Skin of body (tissue), 2 donors: Measurements from ENCODE around the gene VIPR2. TPM values are rescaled to one million over a fixed set of nuclear protein-coding genes. Genes with fewer than 3 reads are reported as not detected.

Source experiments
- DNase-seq: peaks from one replicate; lab custom pipeline; 2025; lab: John Stamatoyannopoulos, UW
- total RNA-seq: library from RNA; depleted of rRNA; stranded (reverse); fragments of >200 nt; gene quantifications from one replicate; pipeline ENCODE4 v1.2.3, GENCODE V29; 2014

Gene VIPR2
- total RNA-seq, 1 donor from 2014 or later = 0.99 TPM

DNA sequence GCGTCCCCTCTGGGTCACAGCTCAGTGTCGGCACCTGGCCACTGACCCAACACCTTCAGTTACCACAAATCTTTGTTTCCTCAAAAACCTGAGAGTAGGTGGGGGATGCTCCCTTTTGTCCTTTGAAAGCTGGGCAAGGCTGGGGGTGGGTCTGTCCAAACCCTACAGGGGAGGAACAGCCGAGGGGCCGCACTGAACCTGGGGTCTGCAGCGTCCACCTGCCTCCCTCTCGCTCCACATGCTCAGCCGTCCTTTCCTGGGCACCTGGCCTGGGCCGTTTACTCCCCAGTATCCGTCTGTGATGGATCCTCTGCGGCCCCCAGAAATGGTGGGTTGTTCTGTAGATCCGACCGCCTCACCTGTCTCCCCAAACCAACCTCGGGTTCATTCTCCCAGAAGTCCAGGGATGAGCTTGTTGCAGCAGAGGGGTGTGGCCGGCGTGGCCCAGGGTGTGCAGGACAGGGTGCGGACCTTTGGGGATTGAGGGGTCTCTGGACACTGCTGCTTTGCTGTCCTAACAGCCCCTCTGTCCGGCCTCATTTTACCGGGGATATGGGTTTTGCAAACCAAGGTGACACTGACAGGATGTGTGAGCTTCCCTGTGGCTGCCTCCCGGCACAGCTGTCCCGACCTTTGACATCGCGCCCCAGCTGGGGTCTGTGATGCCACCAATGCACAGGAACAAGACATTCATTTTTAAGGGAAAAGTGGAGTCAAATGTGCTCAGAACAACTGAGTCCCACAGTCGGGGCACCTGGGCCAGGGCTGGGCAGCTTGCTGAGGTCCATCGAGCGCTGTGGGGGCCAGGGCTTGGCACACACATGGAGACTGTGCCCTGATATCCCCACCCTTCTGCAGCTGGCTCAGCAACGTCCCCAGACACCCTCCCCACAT lies 115.9 kb downstream of the VIPR2 start:
- DNase-seq = no peak

GRCh38 chr7:159027789-159028507 lies 116.7 kb downstream of the VIPR2 start:
- no peak for DNase-seq

- no peak for DNase-seq
Measured at GRCh38 chr7:159027056-159027788, 117.4 kb downstream of the VIPR2 start.

GRCh38 chr7:159026271-159027055 lies 118.2 kb downstream of the VIPR2 start:
- DNase-seq = no peak

DNA sequence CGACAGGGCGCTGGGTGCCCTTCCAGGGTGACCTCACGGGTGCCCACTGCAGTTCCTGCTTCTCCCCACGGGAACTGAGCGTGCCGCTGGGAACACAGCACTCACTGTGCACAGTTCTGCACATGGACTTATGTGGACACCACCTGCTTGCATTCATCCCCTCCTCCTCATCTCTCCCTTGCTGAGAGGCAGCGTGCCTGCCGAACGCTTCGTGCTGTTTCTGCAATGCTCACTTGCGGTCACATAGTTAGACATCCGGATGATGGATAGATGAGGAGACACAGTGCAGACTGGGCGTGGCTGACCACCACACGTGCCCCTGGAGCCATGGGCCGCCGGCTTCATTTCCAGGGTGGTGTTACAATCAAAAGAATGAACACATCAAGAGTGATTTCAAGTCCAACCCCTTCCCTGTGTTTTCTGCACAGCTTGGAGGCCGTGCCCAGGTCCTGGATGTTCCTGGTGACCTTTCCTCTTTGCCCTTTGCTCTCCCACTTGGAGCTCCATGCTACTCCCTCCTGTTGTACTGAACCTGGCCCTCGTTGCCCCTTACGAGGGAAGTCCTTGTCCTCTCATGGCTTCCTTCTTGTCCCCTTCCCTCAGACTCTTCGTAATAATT lies 119.4 kb downstream of the VIPR2 start:
- DNase-seq = no peak

DNA sequence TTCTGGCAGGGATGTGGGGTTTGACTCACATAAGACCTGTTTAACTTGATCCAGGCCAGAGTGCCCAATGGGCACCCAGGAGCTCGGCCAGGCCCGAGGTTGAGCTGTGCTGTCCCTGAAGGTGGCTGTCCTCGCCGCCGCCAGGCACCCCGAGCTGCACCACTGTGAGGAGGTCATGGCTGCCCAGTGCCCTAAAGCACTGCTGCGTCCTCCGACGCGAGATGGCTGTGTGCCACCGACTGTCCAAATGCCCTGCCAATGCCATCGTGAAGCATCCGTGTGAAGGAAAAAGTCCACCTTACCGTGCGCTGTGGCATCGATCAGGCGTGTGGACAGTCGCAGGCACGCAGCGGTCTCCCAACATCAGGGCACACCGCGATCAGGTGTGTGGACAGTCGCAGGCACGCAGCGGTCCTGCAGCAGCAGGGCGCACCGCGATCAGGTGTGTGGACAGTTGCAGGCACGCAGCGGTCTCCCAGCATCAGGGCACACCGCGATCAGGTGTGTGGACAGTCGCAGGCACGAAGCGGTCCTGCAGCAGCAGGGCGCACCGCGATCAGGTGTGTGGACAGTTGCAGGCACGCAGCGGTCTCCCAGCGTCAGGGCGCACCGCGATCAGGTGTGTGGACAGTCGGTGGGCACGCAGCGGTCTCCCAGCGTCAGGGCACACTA lies 120.3 kb downstream of the VIPR2 start:
- DNase-seq = no peak

DNA sequence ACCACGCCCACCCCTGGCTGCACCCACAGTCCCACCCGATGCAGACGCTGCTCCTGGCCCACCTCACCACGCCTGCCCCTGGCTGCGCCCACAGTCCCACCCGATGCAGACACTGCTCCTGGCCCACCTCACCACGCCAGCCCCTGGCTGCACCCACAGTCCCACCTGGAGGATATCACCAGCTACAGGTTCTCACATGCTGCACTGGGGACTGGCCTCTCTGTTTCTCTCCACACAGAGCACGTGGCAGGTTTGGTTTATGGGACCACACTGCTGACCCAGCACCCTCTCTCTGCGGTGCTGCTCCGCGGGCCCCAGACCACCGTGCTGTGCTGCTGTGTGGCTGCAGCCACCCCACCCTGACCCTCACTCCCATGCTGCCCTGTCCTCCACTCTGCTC lies 120.9 kb downstream of the VIPR2 start:
- DNase-seq = no peak

GRCh38 chr7:159023206-159023605 lies 121.5 kb downstream of the VIPR2 start:
- no peak for DNase-seq

DNA sequence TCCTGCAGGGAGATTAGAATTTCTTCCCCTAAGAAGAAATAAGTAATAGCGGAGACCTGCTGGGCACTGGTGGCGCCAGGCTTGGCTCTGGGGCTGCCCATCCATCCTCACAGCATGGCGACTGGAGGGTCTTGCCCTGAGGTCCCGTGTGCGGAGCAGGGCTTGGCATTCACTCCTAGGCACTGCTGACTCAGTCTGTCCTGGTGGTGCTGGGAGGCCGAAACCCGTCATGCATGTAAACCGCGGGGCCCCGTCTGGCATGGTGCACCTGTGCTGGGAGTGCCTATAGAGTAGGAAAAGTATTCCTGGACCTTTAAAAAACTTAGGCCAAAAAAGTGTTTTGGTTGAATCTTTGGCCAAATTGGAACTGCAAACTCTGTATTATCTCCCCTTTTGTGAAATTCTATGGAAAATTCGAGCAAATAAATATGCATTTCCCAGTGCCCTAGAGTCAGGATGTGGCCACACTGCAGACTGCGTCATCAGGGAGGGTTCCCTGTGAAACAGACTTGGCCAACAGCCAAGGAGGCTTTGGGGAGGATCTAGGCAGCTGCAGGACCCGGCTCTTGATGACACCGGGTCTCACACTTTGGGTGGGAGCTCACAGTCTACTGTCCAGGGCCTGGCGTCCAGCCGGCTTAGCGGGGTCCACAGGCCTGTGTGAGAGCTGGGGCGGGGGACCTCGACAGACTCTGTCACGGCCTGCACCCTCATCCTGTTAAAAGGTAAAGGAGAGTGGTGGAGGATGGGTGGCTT lies 122.3 kb downstream of the VIPR2 start:
- no peak for DNase-seq

DNA sequence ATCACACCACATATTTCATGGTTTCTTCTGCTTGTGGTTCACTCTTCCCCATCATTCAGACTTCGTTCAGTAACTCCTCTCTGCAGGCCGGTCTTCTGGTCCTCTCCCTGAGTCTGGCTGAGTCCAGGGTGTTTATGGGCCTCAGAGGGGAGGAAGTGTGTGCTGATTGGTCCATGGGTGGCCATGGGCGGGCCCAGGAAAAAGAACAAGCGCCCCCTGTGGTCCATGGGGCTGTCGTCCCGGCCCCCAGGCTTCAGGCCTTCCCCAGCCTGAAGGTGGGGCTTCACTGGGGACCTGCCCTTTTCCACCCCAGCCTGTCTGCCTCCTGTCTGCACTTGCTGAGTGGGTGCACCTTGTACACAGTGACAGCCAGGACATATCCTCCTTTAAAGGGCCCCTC lies 123.7 kb downstream of the VIPR2 start:
- DNase-seq = no peak

DNA sequence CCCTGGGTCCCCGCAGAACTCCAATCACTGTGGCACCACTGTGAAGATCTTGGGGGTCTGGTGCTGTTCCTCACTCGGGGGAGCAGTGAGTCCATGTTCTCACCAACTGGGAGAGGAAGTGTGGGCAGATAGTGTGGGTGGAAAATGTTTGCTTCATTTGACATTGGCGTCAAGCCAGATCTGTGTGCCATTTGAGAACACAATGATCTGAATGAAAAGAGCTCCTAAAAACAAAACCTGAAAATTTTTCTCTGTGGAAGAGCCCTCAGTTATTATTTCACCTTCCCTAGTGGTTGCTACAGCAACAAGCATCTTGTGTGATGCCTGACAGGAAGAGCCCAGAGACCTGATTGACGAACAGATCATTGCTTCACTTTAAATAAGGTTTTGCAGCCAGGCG lies 125.6 kb downstream of the VIPR2 start:
- no peak for DNase-seq

- DNase-seq = no peak
Measured at GRCh38 chr7:159017741-159018140, 126.9 kb downstream of the VIPR2 start.

GRCh38 chr7:159017210-159017609 lies 127.5 kb downstream of the VIPR2 start:
- DNase-seq = no peak

DNA sequence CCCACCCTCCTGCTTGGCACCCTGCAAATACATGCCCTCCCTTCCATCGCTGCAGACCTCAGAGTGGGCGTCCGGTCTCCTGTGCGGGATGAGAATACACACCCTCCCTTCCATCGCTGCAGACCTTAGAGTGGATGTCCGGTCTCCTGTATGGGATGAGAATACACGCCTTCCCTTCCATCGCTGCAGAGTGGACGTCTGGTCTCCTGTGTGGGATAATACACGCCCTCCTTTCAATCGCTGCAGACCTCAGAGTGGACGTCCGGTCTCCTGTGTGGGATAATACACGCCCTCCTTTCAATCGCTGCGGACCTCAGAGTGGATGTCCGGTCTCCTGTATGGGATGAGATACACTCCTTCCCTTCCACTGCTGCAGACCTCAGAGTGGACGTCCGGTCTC lies 128.1 kb downstream of the VIPR2 start:
- no peak for DNase-seq

GRCh38 chr7:159015454-159016410 lies 128.9 kb downstream of the VIPR2 start:
- no peak for DNase-seq

DNA sequence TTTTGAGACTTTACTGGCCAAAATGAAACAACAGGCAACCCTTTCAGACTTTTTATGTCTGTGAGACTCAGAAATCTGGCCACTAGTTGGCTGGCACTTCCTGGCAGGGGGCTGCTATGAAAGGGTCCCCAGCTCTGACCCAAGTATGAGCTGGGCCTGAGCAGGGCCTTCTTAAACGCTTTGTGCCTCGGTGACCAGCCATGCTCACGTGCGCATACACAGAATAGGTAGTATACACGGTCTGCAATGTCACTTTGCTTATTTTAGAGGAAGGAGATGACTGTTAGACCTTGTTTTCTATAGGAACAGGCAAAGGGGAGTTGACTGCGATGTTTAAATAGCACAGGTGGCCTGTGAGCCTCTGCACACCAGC lies 129.6 kb downstream of the VIPR2 start:
- DNase-seq = no peak

DNA sequence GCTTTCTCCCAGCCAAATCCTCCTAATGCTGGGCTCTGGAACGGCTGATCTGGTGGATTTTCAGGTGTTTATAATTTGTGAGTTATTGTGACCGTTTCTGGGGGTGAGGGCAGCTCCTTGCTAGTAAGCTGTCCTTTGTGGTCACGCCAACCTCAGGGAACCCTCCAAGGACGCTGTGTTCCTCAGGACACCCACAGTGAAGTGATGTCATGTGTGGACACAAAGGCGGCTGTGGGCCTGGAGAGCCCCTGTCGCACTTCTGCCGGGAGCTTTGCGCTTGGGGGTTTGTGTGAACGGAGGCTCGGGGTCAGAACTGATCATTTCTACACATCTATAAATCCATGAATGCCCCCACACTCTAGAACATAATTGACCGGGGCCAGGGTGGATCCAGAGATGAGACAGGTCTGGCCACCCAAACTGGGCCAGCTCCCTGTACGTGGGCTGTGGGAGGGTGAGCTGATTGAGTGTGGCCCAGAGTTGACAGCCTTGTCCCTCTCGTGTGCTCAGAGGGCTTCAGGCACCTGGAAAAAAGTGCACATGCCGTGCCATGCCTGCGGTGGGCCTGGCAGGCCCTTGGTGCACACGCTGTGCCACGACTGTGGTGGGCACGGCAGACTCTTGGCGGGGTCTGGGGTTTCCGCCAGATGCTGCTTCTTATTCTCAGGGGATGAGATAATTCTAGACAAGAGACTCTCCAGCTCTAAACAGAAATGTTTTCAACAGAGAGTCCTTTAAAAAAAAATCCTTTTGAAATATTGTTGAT lies 130.2 kb downstream of the VIPR2 start:
- no peak for DNase-seq
